Activated gamma-delta T cell treated with Interleukin-2 at 50 U/mL for 16 hours (primary cell): ENCODE measurements around the gene ADAMTS18.
"Not testable (repeated sequence)": the region's sequence is repeated elsewhere in the genome, so short reads cannot be mapped to it uniquely, and the experiment has no call there.

Source experiments
- DNase-seq: peaks from one replicate; pipeline ENCODE4 v3.0.0-alpha.2; 2020

Gene ADAMTS18

GRCh38 chr16:77322757-77323156 lies 112.1 kb downstream of the ADAMTS18 start:
- no peak for DNase-seq

GRCh38 chr16:77317059-77317458 lies 117.8 kb downstream of the ADAMTS18 start:
- DNase-seq = no peak

GRCh38 chr16:77310877-77311276 lies 124.0 kb downstream of the ADAMTS18 start:
- DNase-seq = no peak

GRCh38 chr16:77308163-77308561 lies 126.7 kb downstream of the ADAMTS18 start:
- no peak for DNase-seq

- no peak for DNase-seq
Measured at GRCh38 chr16:77307426-77308162, 127.2 kb downstream of the ADAMTS18 start.

- DNase-seq = no peak
Measured at GRCh38 chr16:77306075-77306474, 128.8 kb downstream of the ADAMTS18 start.

GRCh38 chr16:77304877-77305276 lies 130.0 kb downstream of the ADAMTS18 start:
- no peak for DNase-seq

GRCh38 chr16:77304134-77304533 lies 130.7 kb downstream of the ADAMTS18 start:
- no peak for DNase-seq

- no peak for DNase-seq
Measured at GRCh38 chr16:77302674-77303073, 132.2 kb downstream of the ADAMTS18 start.

GRCh38 chr16:77302249-77302648 lies 132.6 kb downstream of the ADAMTS18 start:
- DNase-seq = no peak

GRCh38 chr16:77300256-77300655 lies 134.6 kb downstream of the ADAMTS18 start:
- DNase-seq = no peak

- no peak for DNase-seq
Measured at GRCh38 chr16:77299395-77299794, 135.4 kb downstream of the ADAMTS18 start.

- DNase-seq = no peak
Measured at GRCh38 chr16:77298418-77299360, 136.1 kb downstream of the ADAMTS18 start.

- DNase-seq = no peak
Measured at GRCh38 chr16:77297996-77298395, 136.8 kb downstream of the ADAMTS18 start.

- DNase-seq = no peak
Measured at GRCh38 chr16:77295896-77296295, 138.9 kb downstream of the ADAMTS18 start.

- no peak for DNase-seq
Measured at GRCh38 chr16:77290451-77291115, 144.3 kb downstream of the ADAMTS18 start.

GRCh38 chr16:77289331-77289809 lies 145.5 kb downstream of the ADAMTS18 start:
- no peak for DNase-seq

GRCh38 chr16:77288222-77288621 lies 146.6 kb downstream of the ADAMTS18 start:
- DNase-seq = no peak

- DNase-seq = no peak
Measured at GRCh38 chr16:77285676-77286075, 149.2 kb downstream of the ADAMTS18 start.

GRCh38 chr16:77282345-77282744 lies 152.5 kb downstream of the ADAMTS18 start:
- no peak for DNase-seq

GRCh38 chr16:77279316-77279715 lies 155.5 kb downstream of the ADAMTS18 start:
- not testable (repeated sequence) for DNase-seq

GRCh38 chr16:77277571-77277970 lies 157.3 kb downstream of the ADAMTS18 start:
- no peak for DNase-seq

GRCh38 chr16:77277141-77277540 lies 157.7 kb downstream of the ADAMTS18 start:
- DNase-seq = no peak
